Measurements from ENCODE around the gene BUB1.

GRCh38 chr2:110659248-110659647 is 18.6 kb downstream of the BUB1 start:
- TF ChIP-seq MAX (IDR thresholded peaks at IDR 0.05) (no peak), CEBPB (IDR thresholded peaks at IDR 0.05) (no peak), USF1 (IDR thresholded peaks at IDR 0.05) (no peak), TEAD4 (IDR thresholded peaks at IDR 0.05) (no peak)
